IPS DF 4.7 (cell line): ENCODE measurements around the gene CYLC1.

Experiments used
- DNase-seq: peaks from one replicate; pipeline ENCODE4 v3.0.0-alpha.2; 2013; ENCODE audit warnings: low spot score; ENCODE audit errors: extremely low read depth

Gene CYLC1

GRCh38 chrX:83860846-83861245, at the start of gene CYLC1:
CYLC1 (plus strand) TSS chrX:83861146; CDS start chrX:83861183, 37 bp downstream.
- no peak for DNase-seq

- no peak for DNase-seq
Observed at GRCh38 chrX:83819304-83819703, 41.6 kb upstream of the CYLC1 start.

- DNase-seq: no peak
Observed at GRCh38 chrX:83829874-83830273, 31.1 kb upstream of the CYLC1 start.

- DNase-seq: no peak
Observed at GRCh38 chrX:83845397-83845796, 15.5 kb upstream of the CYLC1 start.

GRCh38 chrX:83847339-83847738, 13.6 kb upstream of the CYLC1 start:
- no peak for DNase-seq

- DNase-seq: no peak
Observed at GRCh38 chrX:83888585-83888984, 27.6 kb downstream of the CYLC1 start.

GRCh38 chrX:83892433-83892832, 31.5 kb downstream of the CYLC1 start:
- no peak for DNase-seq

GRCh38 chrX:83906921-83907320, 46.0 kb downstream of the CYLC1 start:
- no peak for DNase-seq

GRCh38 chrX:83916525-83916924, 55.6 kb downstream of the CYLC1 start:
- peak; percentile 0 for DNase-seq

- no peak for DNase-seq
Observed at GRCh38 chrX:83934220-83934619, 73.3 kb downstream of the CYLC1 start.
